Uterine smooth muscle cell (primary cell): ENCODE measurements around the gene LAMTOR4. TPM values are rescaled to one million over a fixed set of nuclear protein-coding genes. Genes with fewer than 3 reads are reported as not detected.

Experiments
- total RNA-seq: library from RNA; depleted of rRNA; stranded (reverse); fragments of >200 nt; gene quantifications from 2 replicates; pipeline ENCODE4 v1.2.3, GENCODE V29; 2014

Gene LAMTOR4
- 80.3 and 91.4 TPM in 2 replicates for total RNA-seq

GRCh38 chr7:100148559-100149328, at the start of gene LAMTOR4:
Gene LAMTOR4 (plus strand): TSS chr7:100148918. CDS start chr7:100148973, 55 bp downstream.

GRCh38 chr7:100101016-100101862, 47.5 kb upstream of the LAMTOR4 start, which contains the start of the genes AP4M1 and MCM7:
Gene AP4M1 (plus strand): TSS chr7:100101643. CDS start chr7:100101715, 72 bp downstream.
Gene MCM7 (minus strand): TSS chr7:100101397. CDS start chr7:100101294, 103 bp downstream.

GRCh38 chr7:100119072-100119969, 29.4 kb upstream of the LAMTOR4 start, which contains the start of the genes CNPY4 and TAF6:
Gene CNPY4 (plus strand): TSS chr7:100119634. CDS start chr7:100119745, 111 bp downstream.
Gene TAF6 (minus strand): TSS chr7:100119358. CDS start chr7:100114209, 5,149 bp downstream.

GRCh38 chr7:100126931-100127865, 21.5 kb upstream of the LAMTOR4 start, which contains the start of gene MBLAC1:
Gene MBLAC1 (plus strand): TSS chr7:100126967. CDS start chr7:100127396, 429 bp downstream.

GRCh38 chr7:100158229-100159098, 9.7 kb downstream of the LAMTOR4 start, which contains the start of gene TRAPPC14:
Gene TRAPPC14 (minus strand): TSS chr7:100158723. CDS start chr7:100158499, 224 bp downstream.

GRCh38 chr7:100177045-100178001, 28.6 kb downstream of the LAMTOR4 start, which contains the start of the genes GPC2 and STAG3:
Gene GPC2 (minus strand): TSS chr7:100177381. CDS start chr7:100177199, 182 bp downstream.
Gene STAG3 (plus strand): TSS chr7:100177918. CDS start chr7:100180557, 2,639 bp downstream.

Other genes with a start within 250 kb of the LAMTOR4 start
- gene TRIM4, start 229.4 kb upstream of the LAMTOR4 start, total RNA-seq: 21.7 and 30.6 TPM in 2 replicates
- not detected in 2 replicates for gene GJC3, start 219.3 kb upstream of the LAMTOR4 start, total RNA-seq
- 0.33 TPM in 1 of 2 replicates, not detected in the other for gene AZGP1, start 172.9 kb upstream of the LAMTOR4 start, total RNA-seq
- gene ZKSCAN1, start 133.3 kb upstream of the LAMTOR4 start, total RNA-seq: 33.1 and 44.9 TPM in 2 replicates
- 9.5 and 13.1 TPM in 2 replicates for gene ZSCAN21, start 99.1 kb upstream of the LAMTOR4 start, total RNA-seq
- gene ZNF3, start 67.2 kb upstream of the LAMTOR4 start, total RNA-seq: 23.4 and 24.0 TPM in 2 replicates
- gene COPS6, start 59.9 kb upstream of the LAMTOR4 start, total RNA-seq: 96.1 and 167 TPM in 2 replicates
- gene MCM7, start 47.5 kb upstream of the LAMTOR4 start, total RNA-seq: 56.1 and 266 TPM in 2 replicates
- gene AP4M1, start 47.3 kb upstream of the LAMTOR4 start, total RNA-seq: 22.5 and 29.1 TPM in 2 replicates
- gene TAF6, start 29.6 kb upstream of the LAMTOR4 start, total RNA-seq: 59.6 and 61.4 TPM in 2 replicates
- 28.4 and 36.7 TPM in 2 replicates for gene CNPY4, start 29.3 kb upstream of the LAMTOR4 start, total RNA-seq
- gene MBLAC1, start 22.0 kb upstream of the LAMTOR4 start, total RNA-seq: 2.6 and 3.1 TPM in 2 replicates
- 6.6 and 10.9 TPM in 2 replicates for gene TRAPPC14, start 9.8 kb downstream of the LAMTOR4 start, total RNA-seq
- gene GAL3ST4, start 19.7 kb downstream of the LAMTOR4 start, total RNA-seq: 0.55 and 1.6 TPM in 2 replicates
- 1.2 and 2.2 TPM in 2 replicates for gene GPC2, start 28.5 kb downstream of the LAMTOR4 start, total RNA-seq
- gene STAG3, start 29.0 kb downstream of the LAMTOR4 start, total RNA-seq: 0.62 and 1.00 TPM in 2 replicates
- gene PVRIG, start 71.0 kb downstream of the LAMTOR4 start, total RNA-seq: not detected in 2 replicates
- gene SPDYE3, start 158.8 kb downstream of the LAMTOR4 start, total RNA-seq: not detected in 2 replicates
- gene PILRB, start 209.2 kb downstream of the LAMTOR4 start, total RNA-seq: 8.1 and 9.4 TPM in 2 replicates
- 0.12 TPM in 1 of 2 replicates, not detected in the other for gene PILRA, start 224.6 kb downstream of the LAMTOR4 start, total RNA-seq